ENCODE measurements around the gene WDPCP.
"Not testable (repeated sequence)": the region's sequence is repeated elsewhere in the genome, so short reads cannot be mapped to it uniquely, and the experiment has no call there.

Gene WDPCP

DNA sequence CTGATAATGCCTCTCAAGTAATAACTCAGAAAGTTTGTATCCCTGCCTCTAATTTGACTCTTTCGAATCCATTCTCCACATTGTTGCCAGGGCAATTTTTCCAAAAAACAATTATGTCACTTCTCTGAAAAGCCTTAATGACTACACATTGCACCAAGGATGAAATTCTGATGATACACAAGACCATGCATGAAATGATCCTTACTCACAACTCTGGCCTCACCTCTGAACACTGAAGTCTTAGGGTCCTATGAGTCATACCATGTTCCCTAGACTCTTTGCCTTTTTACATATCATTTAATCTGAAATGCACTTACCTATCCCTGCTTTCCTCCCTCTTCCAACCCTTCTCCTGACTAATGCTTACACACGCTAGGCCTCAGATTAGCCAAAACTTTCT lies 51.0 kb downstream of the WDPCP start:
- no peak for DNase-seq

DNA sequence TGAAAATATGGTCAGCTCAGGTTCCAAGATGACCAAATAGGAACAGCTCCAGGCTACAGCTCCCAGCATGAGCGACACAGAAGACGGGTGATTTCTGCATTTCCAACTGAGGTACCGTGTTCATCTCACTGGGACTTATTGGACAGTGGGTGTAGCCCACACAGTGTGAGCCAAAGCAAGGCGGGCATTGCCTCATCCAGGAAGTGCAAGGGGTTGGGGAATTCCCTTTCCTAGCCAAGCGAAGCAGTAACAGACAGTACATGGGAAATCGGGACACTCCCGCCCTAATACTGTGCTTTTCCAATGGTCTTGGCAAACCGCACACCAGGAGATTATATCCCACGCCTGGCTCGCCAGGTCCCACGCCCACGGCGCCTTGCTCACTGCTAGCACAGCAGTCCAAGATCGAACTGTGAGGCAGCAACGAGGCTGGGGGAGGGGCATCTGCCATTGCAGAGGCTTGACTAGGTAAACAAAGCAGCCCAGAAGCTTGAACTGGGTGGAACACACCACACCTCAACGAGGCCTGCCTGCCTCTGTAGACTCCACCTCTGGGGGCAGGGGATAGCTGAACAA lies 57.5 kb downstream of the WDPCP start:
- DNase-seq, result no peak

DNA sequence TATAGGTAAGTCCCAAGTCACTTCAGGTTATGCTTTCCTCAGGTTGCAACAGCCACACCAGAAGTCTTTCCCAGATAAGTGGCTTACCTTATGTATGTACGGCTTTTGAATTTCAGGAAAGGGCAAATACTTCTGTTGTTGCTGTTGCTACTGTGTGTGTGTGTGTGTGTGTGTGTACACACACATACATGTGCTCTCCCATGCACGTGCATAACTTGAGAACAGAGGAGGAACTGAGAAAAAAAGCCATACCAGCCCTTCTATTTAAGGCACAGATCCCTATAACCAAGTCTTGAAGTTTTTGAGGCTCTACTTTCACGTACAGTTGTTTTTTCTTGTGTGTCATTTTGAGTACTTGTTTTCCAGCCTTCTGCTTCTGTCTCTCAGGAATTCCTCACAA lies 62.4 kb downstream of the WDPCP start:
- DNase-seq, result no peak

DNA sequence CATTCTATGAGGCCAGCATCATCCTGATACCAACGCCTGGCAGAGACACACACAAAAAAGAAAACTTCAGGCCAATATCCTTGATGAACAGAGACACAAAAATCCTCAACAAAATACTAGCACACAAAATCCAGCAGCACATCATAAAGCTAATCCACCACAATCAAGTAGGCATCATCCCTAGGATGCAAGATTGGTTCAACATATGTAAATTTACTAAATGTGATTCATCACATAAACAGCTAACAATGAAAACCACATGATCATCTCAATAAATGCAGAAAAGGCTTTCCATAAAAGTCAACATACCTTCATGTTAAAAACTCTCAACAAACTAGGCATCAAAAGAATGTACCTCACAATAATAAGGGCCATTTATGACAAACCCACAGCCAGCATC lies 65.3 kb downstream of the WDPCP start:
- no peak for DNase-seq

DNA sequence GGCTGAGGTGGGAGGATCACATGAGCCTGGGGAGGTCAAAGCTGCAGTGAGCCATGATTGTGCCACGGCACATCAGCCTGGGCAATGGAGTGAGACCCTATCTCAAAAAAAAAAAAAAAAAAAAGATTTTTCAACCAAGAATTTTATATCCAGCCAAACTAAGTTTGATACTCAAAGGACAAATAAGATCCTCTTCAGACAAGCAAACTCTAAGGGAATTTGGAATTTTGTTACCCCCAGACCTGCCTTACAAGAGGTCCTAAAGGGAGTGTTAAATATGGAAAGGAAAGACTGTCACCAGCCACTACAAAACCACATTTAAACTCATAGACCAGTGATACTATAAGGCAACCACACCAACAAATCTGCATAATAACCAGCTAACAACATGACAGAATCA lies 67.5 kb downstream of the WDPCP start:
- no peak for DNase-seq

DNA sequence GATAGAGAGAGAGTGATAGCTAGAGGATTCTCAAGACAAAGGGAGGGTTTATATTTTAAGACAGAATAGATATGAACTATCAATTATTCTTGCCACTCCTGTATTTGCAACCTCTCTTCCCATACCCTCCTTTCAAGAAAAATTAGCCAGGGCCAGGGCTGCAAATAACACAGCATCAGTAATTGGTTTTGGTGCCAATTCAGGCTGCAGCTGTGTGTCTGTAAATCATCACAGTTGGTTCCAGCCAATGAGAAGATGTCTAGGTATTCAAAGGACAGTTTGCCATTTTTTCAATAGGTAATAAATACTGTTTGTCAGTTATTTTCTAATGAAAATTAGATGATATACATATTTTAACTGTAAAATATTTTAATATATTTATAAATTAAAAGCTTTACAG lies 73.5 kb downstream of the WDPCP start:
- no peak for DNase-seq

DNA sequence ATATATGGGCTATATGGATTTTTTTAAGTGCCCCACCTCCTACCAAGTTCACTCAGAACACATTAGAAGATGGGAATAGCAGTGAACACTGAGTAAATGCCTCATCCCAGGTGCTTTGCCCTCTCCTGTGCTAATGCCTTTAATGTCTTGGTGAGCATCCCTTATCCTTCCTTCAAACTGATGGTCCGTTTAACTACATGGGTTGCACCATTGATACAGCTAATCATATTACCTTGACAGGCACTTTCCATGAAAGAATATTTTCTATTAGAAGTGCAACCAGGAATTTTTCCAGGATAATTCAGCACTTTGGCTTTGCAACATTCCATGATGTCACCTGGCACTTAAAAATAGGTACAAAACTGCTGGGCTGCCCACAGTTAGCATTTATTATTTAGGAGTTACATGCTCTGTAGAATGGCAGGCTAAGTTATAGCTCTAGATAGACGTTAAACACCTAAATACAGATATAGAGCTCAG lies 74.0 kb downstream of the WDPCP start:
- no peak for DNase-seq

DNA sequence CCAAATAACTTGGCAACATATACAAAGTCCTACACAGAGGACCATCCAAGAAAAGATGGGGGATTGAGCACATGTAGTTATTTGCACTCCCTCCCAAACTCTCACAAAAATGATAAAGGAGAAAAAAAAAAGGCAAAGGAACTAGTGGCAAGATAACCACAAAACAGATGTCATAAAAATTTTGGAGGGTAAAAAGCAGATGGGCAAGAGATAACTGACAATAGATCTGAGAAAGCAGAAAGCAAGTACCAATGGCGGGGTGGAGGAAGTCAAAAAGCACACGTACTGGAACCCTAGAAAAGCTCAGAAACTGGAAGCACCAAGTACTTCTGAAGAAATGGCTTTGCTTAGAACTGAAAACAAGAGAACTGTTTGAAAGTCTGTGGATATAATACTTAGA lies 82.0 kb downstream of the WDPCP start:
- DNase-seq, result no peak

DNA sequence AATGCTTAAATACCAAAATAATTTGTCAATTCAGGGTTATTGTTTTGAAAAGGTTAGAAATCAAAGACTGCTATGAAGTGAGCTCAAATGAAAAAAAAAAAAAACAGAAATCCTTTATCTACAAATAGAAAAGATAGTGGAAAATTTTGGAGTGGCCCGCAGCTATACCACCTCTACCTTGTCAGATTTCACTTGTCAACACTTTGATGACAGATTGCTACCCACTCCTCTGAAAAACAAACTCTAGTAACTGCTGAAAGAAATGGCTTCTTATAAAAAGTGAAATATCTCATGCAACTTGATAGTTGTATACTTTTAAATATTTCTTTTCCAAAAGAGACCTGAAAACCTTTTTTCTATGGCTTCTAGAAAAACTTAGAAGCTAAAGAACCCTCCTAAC lies 84.5 kb downstream of the WDPCP start:
- no peak for DNase-seq

DNA sequence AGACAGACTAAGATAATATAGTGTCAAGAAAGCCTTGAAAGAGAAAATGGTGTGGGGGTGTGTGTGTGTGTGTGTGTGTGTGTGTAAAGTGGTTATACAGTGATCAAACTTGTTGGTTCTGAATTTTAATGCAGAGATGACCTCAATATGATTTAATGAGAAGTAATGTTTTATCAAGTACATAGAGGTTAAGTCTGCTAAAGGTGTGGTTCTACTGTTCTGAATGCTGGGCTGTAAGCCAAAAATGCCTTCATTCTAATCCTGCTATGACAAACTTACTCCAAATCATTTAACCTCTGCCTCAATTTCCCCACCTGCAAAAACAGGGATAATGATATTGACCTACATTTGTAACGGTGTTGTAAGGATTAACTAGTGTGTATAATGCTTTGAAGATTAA lies 87.9 kb downstream of the WDPCP start:
- no peak for DNase-seq

DNA sequence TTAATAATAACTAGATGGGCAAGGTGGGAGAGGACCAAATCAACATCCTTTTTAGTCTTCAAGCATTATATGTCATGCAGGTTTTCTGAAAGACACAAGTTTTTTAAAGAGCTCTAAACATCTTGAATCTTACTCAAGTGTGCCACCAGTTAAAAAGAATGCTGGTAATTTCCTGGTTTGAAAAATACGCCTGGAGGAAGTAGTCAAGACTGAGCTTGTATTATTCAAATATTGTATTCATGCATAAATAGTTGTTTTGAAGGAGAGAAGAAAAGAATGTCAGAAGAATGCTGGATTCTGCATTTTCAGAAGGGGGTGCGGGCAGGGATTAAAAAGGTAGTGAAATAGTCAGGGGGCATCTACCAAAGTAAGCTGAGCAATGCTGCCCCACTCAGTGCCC lies 90.7 kb downstream of the WDPCP start:
- no peak for DNase-seq

DNA sequence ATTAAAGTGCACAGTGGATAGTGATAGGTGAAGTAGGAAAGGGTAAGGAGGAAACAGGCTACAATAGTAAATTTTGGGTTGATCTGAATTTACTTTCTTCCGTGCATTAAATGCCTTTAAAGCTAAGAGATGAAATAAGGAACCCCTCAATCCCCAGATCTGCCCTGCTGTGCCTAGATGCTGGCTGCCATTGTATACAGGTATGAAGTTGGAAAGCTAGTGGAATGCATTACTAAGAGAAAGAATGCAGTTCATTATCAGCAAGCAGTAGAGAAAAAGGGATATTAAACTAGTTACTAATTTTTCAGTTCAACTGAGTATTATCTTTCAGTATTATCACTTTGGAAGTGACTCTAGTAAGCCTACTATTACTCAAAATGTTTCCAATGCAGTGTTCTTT lies 93.3 kb downstream of the WDPCP start:
- no peak for DNase-seq

DNA sequence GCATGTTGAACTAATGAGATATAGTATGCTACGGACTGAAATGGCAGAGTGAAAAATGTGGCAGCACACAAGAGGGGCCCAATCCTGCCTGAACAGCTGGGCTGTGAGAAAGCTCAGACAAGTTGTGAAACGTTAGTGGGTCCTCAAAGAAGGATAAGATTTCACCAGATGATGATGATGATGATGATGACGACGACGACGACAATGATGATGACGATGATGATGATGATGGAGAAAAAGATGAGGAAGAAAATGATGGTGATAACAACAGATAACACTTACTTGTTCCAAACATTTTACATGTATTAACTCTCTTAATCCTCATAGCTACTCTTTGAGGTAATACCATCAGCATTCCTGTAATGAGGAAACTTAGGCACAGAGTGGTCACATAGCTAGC lies 94.2 kb downstream of the WDPCP start:
- DNase-seq, result no peak

DNA sequence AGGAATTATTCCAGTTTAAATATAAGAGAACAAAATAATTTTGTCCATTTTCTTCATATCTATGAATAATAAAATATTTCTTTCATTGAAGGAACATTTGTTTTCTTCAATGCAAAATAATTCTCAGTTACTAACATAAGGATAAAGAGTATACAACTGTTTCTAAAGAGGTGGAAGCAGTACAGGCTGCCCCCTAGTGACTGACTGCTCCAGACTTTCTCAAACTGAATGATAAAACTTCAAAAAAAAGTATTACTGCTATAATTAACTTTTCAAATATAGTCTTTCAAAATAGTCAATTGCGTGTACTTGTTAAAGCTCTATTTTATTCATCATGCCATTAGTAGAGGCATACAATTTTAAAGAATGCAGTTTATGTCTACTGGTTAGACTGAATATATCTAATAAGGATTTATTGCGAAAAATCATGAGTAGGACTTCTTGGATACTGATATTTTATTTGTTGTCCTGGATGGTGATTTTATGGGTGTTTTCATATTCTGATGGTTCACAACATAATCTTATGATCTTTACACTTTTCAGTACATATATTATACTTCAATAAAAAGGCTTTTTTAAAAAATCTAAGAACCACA lies 100.1 kb downstream of the WDPCP start:
- DNase-seq, result peak; percentile 38

DNA sequence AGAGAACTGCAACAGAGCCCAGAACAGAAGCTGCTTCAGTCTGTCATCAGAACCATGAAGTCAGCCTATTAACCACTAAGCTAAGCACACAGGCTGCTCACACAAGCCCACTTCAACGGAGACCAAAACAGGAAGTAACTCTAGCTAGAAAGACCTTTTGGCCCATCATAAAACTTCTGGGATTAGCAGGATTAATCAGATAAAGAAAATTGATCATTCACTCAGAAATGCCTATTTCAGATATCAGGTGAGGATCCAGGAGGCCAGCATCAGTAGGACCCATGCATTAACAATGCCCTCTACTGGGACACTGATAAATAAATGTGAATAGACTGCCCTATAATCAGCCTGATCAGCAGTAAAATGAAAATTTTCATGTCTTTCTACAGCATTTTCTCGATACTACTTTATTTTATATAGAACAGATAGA lies 101.4 kb downstream of the WDPCP start:
- no peak for DNase-seq

DNA sequence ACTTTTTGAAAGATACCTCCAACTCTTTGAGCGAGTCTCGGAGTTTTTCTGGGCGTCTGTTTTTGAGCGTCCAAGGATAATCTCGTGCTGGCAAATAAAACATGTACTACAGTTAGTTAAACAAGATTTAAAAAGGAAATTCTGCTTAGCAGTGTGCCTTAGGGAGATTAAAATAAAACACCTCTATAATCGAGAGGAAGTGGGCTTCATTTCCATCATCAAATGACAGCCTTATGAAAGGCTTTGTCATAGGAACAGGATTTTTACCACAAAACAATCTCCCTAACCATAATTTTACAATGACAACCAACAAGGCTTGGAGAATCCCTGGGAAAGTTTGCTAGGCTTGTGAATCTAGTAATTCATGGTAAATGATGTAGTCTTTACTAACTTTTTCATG lies 103.4 kb downstream of the WDPCP start:
- no peak for DNase-seq

DNA sequence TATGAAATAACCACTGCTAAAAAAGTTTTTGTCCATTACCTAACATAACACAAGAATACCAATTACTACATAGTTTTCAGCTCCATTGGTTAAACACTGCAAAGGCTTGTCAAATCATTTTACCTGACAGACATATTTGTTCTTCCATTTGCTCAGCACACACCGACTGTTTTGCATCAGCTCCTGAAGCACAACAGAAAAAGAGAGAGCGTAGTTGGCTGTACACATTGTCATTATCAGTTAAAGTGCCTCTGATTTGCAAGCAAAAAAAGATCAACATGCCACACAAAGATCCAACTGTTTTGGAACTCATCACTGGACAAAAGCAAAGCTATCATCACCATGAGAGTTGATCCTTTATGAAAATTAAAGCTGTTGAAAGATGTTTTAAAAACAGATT lies 103.8 kb downstream of the WDPCP start:
- DNase-seq, result no peak

DNA sequence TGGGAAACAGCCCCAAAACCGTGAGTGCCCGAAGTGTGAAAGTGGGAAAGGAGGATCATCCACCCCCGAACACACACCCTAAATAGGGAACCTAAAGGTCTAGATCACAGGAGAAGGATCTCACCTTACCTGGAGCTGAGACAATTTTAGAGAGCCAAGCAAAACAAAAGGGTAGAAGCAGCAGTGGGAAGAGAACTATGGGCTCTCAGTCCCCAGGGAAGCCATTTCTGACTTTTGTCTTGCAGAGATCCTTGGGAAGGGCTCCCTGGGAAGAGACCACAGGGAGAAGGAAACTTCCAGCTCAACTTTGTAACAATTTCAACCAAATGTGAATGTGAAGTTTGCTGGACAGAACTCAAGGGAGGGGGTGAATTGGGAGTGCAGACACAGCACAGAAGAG lies 110.6 kb downstream of the WDPCP start:
- no peak for DNase-seq

DNA sequence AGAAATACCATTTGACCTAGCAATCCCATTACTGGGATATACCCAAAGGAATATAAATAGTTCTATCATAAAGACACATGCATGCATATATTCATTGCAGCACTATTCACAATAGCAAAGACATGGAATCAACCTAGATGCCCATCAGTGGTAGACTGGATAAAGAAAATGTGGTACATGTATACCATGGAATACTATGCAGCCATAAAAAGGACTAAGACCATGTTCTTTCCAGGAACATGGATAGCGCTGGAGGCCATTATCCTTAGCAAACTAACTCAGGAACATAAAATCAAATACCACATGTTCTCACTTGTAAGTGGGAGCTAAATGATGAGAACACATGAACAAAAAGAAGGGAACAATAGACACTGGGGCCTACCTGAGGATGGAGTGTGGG lies 119.0 kb downstream of the WDPCP start:
- not testable (repeated sequence) for DNase-seq

DNA sequence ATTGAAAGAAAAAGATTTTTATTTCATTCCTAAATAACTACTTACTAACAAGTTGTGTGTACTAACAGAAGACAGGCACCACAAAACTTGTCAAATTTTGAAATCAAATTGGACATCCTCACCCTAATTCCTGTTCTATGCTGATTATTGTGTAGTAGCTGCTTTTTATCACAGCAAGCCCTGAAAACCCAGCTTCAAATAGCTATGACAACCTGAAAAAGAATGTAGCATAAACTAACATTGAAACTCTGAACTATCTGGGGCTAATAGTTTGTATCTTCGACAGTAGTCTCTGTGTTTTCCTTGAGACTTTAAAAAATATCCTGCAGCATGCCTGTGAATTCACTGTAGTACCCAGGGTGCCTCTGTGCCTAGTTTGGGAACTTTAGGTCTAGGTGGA lies 122.6 kb downstream of the WDPCP start:
- DNase-seq, result no peak

DNA sequence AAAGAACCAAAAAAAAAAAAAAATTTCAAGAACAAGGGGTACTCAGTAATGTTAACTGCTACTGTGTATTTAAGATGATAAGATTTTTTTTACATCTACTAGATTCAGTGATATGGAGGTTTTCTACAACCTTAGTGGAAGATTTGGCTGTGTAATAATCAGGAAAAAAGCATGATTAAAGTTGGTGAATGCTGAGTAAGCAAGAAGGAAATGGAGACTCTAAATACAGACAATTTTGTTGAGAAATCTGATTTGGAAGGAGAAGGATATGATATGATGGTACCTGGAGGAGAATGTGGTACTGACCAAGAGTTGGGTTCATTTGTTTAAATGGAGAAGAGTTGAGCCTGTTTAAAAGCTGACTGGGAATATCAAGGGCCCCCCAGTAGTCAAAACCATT lies 125.1 kb downstream of the WDPCP start:
- no peak for DNase-seq

DNA sequence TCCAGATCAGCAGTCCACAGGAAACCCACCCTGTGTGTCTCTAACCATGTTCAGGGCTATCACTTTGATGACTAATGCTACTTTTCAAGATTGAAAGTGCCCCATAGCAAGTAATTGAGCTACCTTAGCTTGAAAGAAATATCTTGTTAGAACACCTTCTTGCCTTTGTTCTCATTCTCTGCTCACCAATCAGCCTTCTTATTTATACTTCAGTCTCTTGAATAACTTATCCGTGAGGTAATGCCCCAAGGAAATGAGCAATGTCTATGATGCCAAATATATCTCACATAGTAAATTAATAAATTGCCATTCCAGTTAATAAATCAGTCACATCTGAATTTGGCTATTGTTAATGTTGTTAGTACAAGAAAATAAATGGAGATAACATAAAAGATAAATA lies 141.6 kb downstream of the WDPCP start:
- DNase-seq, result no peak

DNA sequence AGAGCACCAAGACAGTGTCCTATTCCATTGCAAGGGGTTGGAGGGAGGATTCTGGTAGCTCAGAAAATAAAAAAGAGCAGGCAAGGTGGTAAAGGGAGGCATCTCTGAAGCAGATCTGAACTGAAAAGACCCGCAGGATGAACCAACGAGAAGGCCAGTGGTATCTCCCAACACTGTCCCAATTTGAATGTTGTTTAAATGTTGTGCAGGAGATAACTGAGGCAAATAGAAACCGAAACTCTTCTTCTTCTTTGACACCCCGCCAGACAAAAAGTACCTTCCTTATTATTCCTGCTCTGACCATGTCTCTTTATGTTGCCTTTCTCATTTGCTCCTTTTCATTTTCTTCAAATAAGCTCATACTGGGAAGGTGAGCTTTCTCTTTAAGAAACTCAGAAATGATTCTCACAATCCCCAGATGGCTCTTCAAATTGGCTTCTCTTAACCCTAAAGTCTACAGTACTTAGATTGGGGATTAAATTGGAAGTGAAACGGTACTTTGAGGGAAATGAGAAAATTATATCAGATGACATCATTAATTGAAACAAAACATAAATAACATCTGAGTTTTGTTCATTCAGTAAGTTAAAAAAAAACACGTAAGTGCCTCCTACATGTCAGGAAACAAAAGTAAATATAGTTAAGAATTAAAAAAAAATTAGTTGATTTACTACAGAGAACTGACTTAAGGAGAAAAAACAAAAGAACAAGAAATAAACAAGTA lies 143.6 kb downstream of the WDPCP start:
- no peak for DNase-seq

DNA sequence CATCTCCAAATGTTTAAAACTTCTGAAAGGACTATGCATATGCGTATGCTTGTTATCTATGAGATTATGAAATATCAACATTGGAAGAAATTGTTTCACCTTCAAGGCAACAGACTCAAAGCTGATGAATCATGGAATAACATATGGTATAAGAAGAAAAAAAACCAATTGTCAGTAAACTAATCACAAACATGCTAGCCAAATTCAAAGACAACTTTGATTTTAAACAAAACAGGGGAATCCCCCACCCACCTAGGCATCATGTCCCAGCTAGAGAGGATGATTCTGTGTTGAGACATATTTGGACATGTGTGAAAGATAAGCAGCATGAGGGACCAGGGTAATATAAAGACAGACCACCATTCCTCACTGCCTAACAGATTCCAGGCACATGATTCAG lies 147.7 kb downstream of the WDPCP start:
- DNase-seq, result no peak

DNA sequence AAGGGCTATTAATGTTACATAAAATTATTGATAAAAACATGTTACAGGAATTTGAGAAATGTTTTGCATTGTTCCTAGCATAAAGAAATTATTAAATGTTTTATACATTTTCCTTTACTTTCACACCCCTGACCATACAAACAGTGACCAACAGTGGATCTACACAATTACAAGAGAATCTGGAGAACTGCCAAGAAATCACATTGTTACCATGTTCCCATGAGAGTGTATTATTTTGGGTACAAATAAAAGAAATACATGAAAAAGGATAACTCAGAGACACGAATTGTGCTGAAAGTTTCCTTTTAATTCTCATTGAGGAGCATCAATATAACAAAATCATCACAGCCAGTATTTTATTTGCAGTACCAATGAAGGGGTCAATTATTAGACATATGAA lies 150.1 kb downstream of the WDPCP start:
- DNase-seq, result no peak
